ENCODE results near the gene ARHGAP1. TPM values are rescaled to one million over a fixed set of nuclear protein-coding genes. Genes with fewer than 3 reads are reported as not detected.

Gene ARHGAP1
- total RNA-seq, 1 donor from 2014 or later: 104 TPM

DNA sequence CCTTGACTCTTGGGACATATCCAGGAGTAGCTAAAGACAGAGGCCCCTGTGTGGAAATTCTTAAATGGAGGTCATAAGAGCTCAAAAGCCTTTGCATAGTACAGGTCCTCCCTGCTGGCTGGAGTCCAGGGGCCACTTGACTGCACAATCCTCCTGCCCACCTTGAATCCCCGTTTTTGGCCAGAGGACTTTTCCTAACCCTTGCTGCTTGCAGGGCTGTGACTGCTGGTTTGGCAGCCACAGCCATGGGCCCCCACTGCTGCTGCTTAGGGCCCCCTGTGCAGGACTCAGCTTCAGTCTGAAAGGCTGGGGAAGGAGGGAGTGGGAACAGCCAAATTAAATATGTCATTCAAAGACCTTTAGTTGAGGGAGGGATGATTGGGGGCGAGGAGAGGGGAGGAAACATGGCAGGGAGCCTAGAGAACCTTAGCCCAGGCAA is 33.4 kb downstream of the ARHGAP1 start:
- peaks cover 59 to 93% of the 10 kb centered on the region in 2 donors for H3K36me3 ChIP-seq
- no peak for DNase-seq (ENCODE audit: low spot score in 2 of 2)
- intact Hi-C loops (cut with DNase I): no loop called here
- TF ChIP-seq, protein P1, sequence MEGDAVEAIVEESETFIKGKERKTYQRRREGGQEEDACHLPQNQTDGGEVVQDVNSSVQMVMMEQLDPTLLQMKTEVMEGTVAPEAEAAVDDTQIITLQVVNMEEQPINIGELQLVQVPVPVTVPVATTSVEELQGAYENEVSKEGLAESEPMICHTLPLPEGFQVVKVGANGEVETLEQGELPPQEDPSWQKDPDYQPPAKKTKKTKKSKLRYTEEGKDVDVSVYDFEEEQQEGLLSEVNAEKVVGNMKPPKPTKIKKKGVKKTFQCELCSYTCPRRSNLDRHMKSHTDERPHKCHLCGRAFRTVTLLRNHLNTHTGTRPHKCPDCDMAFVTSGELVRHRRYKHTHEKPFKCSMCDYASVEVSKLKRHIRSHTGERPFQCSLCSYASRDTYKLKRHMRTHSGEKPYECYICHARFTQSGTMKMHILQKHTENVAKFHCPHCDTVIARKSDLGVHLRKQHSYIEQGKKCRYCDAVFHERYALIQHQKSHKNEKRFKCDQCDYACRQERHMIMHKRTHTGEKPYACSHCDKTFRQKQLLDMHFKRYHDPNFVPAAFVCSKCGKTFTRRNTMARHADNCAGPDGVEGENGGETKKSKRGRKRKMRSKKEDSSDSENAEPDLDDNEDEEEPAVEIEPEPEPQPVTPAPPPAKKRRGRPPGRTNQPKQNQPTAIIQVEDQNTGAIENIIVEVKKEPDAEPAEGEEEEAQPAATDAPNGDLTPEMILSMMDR (IDR thresholded peaks at IDR 0.05): no peak
- H3K4me3 ChIP-seq: no peak overlapping the region
- H3K27ac ChIP-seq: peak overlapping the region; percentile 60 to 66
- no peaks in the 10 kb centered on the region for H3K27me3 ChIP-seq
- H3K9me3 ChIP-seq: no peaks in the 10 kb centered on the region
- peaks cover 6 to 15% of the 10 kb centered on the region in 2 donors for H3K4me1 ChIP-seq

DNA sequence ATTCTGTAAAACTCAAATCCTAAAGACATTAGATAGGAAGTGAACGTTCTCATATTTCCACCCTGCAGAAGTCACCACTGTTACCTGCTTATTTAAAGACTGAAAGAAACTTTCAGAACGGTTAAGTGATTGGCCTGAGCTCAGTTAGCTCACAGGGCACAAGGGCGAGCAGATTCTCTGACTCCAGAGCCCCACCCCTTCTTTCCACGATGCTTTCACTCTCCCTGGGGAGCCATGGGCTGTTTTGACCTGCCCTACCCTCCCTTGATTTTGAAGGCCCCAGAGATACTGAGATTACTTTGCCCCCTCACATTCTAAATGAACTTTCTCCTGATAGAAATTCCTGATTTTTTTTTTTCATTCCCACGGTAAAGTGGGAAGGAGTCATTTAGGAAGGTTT is 33.9 kb downstream of the ARHGAP1 start:
- TF ChIP-seq, protein P1 (IDR thresholded peaks at IDR 0.05): no peak
- Histone ChIP-seq H3K4me3 (no peak overlapping the region), H3K4me1 (peaks cover 6 to 15% of the 10 kb centered on the region in 2 donors), H3K9me3 (no peaks in the 10 kb centered on the region), H3K27me3 (no peaks in the 10 kb centered on the region), H3K27ac (peak overlapping the region; percentile 60 to 66), H3K36me3 (peaks cover 53 to 92% of the 10 kb centered on the region in 2 donors)
- intact Hi-C loops (cut with DNase I): no loop called here
- DNase-seq (ENCODE audit: low spot score in 2 of 2): no peak

DNA sequence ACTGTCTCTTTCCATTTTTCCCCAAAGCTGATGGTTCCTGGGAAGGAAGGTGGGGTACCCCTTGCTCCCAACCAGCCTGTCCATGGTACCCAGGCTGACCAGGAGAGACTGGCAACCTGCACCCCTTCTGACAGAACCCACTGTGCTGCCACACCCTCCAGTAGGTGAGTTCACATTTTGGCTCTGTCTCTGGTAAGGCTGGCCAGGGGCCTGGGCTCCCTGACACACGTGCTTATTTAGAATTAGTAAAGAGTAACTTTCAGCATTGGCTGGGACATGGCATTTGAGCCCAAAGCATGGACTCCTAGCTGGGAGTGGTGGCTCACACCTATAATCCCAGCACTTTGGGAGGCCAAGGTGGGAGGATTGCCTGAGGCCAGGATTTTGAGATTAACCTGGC is 35.1 kb downstream of the ARHGAP1 start:
- intact Hi-C loops (cut with DNase I): no loop called here
- no peaks in the 10 kb centered on the region for H3K27me3 ChIP-seq
- peaks cover 6 to 15% of the 10 kb centered on the region in 2 donors for H3K4me1 ChIP-seq
- H3K4me3 ChIP-seq: no peak overlapping the region
- TF ChIP-seq, protein P1 (IDR thresholded peaks at IDR 0.05): no peak
- H3K27ac ChIP-seq: peak overlapping the region; percentile 60 to 66
- no peaks in the 10 kb centered on the region for H3K9me3 ChIP-seq
- peaks cover 49 to 92% of the 10 kb centered on the region in 2 donors for H3K36me3 ChIP-seq
- no peak for DNase-seq (ENCODE audit: low spot score in 2 of 2)

DNA sequence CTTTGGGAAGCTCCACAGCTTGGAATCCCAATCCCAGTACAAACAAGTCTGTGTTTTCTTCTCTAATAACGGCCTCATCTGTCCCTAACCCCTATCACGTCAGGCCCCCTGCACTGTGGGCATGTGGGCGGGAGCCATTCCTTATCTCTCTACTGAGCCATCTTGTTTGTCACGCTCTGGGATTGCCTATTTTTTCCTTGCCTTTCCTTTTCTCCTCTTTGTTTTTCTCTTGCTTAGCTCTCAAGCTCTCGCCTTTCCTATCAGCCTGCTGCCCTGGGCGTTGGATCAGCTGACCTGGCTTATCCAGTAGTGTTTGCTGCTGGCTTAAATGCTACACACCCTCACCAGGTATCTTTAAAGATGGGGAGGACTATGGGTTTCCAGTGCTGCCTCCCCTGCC is 35.8 kb downstream of the ARHGAP1 start:
- intact Hi-C loops (cut with DNase I): no loop called here
- Histone ChIP-seq H3K36me3 (peaks cover 51 to 92% of the 10 kb centered on the region in 2 donors), H3K9me3 (no peaks in the 10 kb centered on the region), H3K4me3 (no peak overlapping the region), H3K27me3 (no peaks in the 10 kb centered on the region), H3K4me1 (peaks cover 6 to 15% of the 10 kb centered on the region in 2 donors), H3K27ac (peak overlapping the region; percentile 60 to 66)
- TF ChIP-seq, protein P1 (IDR thresholded peaks at IDR 0.05): no peak
- peak in 1 of 2 donors; percentile 37 for DNase-seq (ENCODE audit: low spot score in 2 of 2)

DNA sequence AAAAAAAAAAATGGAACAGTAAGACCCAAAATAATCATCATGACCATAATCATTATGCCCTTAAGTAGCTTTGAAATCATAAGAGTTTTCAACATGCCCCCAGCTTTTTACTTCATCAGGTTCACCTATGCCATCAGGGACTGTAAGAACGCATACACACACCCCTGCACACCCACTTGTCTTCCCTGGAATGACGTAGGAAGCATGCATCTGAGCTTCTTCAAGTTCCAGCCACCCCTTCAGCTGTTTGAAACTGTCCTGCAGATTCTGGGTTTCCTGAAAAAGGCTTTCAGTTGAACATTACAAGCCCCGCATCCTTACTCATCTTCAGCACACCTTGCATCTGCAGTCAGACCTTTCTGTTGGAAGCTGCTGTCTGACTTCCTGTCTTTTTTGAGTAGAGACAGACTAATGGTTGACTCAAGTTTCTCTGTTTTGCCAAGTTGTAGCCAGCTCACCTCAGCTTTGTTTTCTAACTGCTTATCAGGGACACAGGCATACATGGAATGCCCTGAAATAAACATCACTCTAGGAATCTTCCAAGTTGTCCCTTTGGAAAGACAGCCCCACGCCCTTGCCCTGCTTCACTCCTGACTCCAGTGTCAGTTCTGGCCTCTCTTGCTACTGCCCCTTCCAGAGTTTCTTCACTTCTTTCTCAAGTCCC is 37.0 kb downstream of the ARHGAP1 start:
- Histone ChIP-seq H3K36me3 (peaks cover 47 to 92% of the 10 kb centered on the region in 2 donors), H3K4me3 (no peak overlapping the region), H3K27me3 (no peaks in the 10 kb centered on the region), H3K4me1 (peaks cover 6 to 15% of the 10 kb centered on the region in 2 donors), H3K27ac (peak overlapping the region in 1 of 2 donors; percentile 18), H3K9me3 (no peaks in the 10 kb centered on the region)
- DNase-seq (ENCODE audit: low spot score in 2 of 2): peak in 1 of 2 donors; percentile 40
- intact Hi-C loops (cut with DNase I): no loop called here
- TF ChIP-seq, protein P1 (IDR thresholded peaks at IDR 0.05): no peak
